MM.1S (cell line): ENCODE results near the gene PATJ.

Experiments used
- DNase-seq: peaks from one replicate; pipeline ENCODE4 v3.0.0-alpha.2; 2015
- H2AFZ ChIP-seq: fragments of 300-600 bp; sonication (generic); 2 replicates; pipeline ENCODE4 v1.6.0; 2016; ENCODE audit warnings: antibody characterized with exemption, low read length
- H3F3A ChIP-seq: fragments of 300-600 bp; sonication (generic); 2 replicates; pipeline ENCODE4 v1.6.1; 2016; ENCODE audit warnings: mild to moderate bottlenecking, antibody characterized with exemption, low read length, moderate library complexity, mixed read lengths; ENCODE audit not compliant: insufficient read depth
- H3K27ac ChIP-seq: fragments of 300-600 bp; sonication (generic); 2 replicates; pipeline ENCODE4 v1.5.1; 2016; ENCODE audit warnings: mild to moderate bottlenecking, low read length
- H3K27me3 ChIP-seq: fragments of 300-600 bp; sonication (generic); replicated peaks from 2 replicates; pipeline ENCODE4 v1.6.0; 2016; ENCODE audit warnings: low read length; ENCODE audit not compliant: insufficient read depth
- H3K36me3 ChIP-seq: fragments of 300-600 bp; sonication (generic); replicated peaks from 2 replicates; pipeline ENCODE4 v1.6.1; 2016; ENCODE audit warnings: mild to moderate bottlenecking, low read length, mixed read lengths; ENCODE audit not compliant: insufficient read depth
- H3K4me1 ChIP-seq: fragments of 300-600 bp; sonication (generic); 2 replicates; pipeline ENCODE4 v1.6.1; 2016; ENCODE audit warnings: low read length, mixed read lengths
- H3K4me2 ChIP-seq: fragments of 300-600 bp; sonication (generic); 2 replicates; pipeline ENCODE4 v1.6.0; 2016; ENCODE audit warnings: low read depth, low read length
- H3K4me3 ChIP-seq: fragments of 300-600 bp; sonication (generic); 2 replicates; pipeline ENCODE4 v1.5.1; 2016; ENCODE audit warnings: low read length, mixed read lengths
- H3K79me2 ChIP-seq: fragments of 300-600 bp; sonication (generic); 2 replicates; pipeline ENCODE4 v1.6.1; 2016; ENCODE audit warnings: mixed run types, low read length, mixed read lengths
- H3K9ac ChIP-seq: fragments of 300-600 bp; sonication (generic); 2 replicates; pipeline ENCODE4 v1.6.1; 2016; ENCODE audit warnings: low read length, mixed read lengths
- H3K9me2 ChIP-seq: fragments of 300-600 bp; sonication (generic); replicated peaks from 2 replicates; pipeline ENCODE4 v1.6.1; 2016; ENCODE audit warnings: mild to moderate bottlenecking, low read length, mixed read lengths; ENCODE audit not compliant: insufficient read depth
- H3K9me3 ChIP-seq: fragments of 300-600 bp; sonication (generic); replicated peaks from 2 replicates; pipeline ENCODE4 v1.6.1; 2016; ENCODE audit warnings: mild to moderate bottlenecking, low read length, mixed read lengths; ENCODE audit not compliant: insufficient read depth
- H4K20me1 ChIP-seq: fragments of 300-600 bp; sonication (generic); 2 replicates; pipeline ENCODE4 v1.6.1; 2016; ENCODE audit warnings: mild to moderate bottlenecking, low read length, moderate library complexity, mixed read lengths; ENCODE audit not compliant: insufficient read depth
- EZH2 ChIP-seq: fragments of 300-600 bp; sonication (generic); optimal IDR thresholded peaks from 2 replicates; pipeline ENCODE3; 2017; ENCODE audit warnings: low read depth, mild to moderate bottlenecking, antibody characterized with exemption, low read length, mixed read lengths
- EZH2phosphoT487 ChIP-seq: fragments of 300-600 bp; sonication (generic); IDR thresholded peaks from 2 replicates; pipeline ENCODE4 v1.6.1; 2018; ENCODE audit warnings: antibody characterized with exemption, low read length
- TF ChIP-seq, protein P1 (sequence below): fragments of 300-600 bp; sonication (generic); IDR thresholded peaks from 2 replicates; pipeline ENCODE4 v1.5.1; 2016; ENCODE audit warnings: antibody characterized with exemption, low read length, mixed read lengths

Gene PATJ

DNA sequence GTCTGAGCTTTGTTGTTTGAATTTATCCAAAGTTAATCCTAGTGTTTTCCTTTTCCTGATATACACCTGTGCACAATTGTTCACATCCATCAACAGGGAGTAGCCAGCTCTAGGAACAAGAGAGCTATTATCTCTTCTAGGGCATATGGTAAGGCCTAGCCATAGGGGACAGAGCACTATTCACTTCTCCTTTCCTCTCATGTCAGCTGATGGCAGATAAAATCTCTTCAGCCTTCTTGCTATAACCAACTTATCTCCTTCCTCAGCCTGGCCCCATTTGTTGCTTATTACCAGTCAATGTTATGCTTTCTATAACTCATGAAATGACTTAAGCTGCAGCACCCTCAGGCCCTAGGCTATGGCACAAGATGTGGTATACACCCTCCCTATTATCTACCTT, 38.9 kb downstream of the PATJ start:
- H3K4me1 ChIP-seq, result no peaks in the 10 kb centered on the region
- H3K27me3 ChIP-seq, result no peaks in the 10 kb centered on the region
- H2AFZ ChIP-seq, result no peak overlapping the region

DNA sequence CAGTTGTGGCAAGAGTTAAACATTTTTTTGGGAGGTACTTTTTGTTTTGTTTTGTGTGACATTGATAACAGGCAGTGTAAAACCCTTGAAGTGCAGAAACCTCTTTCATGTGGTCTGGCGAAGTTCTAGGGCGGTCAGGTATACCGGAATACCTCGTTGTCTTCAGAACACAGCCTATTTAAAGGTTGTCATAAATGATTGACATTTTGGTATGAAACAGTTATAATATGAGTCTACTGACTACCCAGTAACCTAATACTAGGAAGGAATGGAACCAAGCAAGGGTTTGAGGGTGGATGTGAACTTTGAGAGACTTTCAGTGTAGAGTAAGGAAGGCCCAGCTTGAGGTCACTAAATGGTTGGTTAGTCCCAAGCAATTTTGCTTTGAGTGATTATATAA, 40.5 kb downstream of the PATJ start:
- no peaks in the 10 kb centered on the region for H3K9me3 ChIP-seq

More for the DNA sequence above, 38.9 kb downstream of the PATJ start:
- Histone ChIP-seq H3K27ac (no peak overlapping the region), H3K36me3 (no peaks in the 10 kb centered on the region), H4K20me1 (no peaks in the 10 kb centered on the region), H3K9me3 (no peaks in the 10 kb centered on the region), H3K79me2 (no peaks in the 10 kb centered on the region), H3K9ac (no peak overlapping the region), H3F3A (no peaks in the 10 kb centered on the region), H3K4me2 (no peak overlapping the region), H3K9me2 (no peaks in the 10 kb centered on the region), H3K4me3 (no peak overlapping the region)
- TF ChIP-seq EZH2 (no peak), EZH2phosphoT487 (no peak)
- TF ChIP-seq, protein P1, sequence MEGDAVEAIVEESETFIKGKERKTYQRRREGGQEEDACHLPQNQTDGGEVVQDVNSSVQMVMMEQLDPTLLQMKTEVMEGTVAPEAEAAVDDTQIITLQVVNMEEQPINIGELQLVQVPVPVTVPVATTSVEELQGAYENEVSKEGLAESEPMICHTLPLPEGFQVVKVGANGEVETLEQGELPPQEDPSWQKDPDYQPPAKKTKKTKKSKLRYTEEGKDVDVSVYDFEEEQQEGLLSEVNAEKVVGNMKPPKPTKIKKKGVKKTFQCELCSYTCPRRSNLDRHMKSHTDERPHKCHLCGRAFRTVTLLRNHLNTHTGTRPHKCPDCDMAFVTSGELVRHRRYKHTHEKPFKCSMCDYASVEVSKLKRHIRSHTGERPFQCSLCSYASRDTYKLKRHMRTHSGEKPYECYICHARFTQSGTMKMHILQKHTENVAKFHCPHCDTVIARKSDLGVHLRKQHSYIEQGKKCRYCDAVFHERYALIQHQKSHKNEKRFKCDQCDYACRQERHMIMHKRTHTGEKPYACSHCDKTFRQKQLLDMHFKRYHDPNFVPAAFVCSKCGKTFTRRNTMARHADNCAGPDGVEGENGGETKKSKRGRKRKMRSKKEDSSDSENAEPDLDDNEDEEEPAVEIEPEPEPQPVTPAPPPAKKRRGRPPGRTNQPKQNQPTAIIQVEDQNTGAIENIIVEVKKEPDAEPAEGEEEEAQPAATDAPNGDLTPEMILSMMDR, result no peak
- no peak for DNase-seq

DNA sequence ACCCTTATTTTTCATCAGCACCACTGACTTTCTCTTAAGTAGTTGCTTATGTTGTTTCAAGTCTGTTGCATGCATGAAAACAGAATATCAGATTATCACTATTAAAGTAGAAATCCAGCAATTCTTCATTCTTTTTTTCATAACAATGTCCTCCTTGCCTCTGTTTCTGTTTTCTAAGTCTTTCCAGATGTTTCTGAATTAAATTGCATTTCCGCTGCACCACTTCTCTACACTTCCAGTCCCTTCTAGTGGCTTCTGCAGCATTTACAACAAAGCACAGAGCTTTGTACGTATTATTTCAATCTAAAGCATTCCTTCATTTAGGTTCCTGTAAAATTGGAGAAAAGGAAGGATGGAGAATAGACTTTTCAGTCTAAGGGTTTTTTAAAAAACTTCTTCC, 42.4 kb downstream of the PATJ start:
- no peak for DNase-seq
- Histone ChIP-seq H3F3A (no peaks in the 10 kb centered on the region), H3K9ac (no peak overlapping the region), H3K4me2 (no peak overlapping the region), H3K4me1 (no peaks in the 10 kb centered on the region), H3K27ac (no peak overlapping the region), H4K20me1 (no peaks in the 10 kb centered on the region), H3K79me2 (no peaks in the 10 kb centered on the region), H2AFZ (no peak overlapping the region), H3K9me3 (no peaks in the 10 kb centered on the region), H3K9me2 (no peaks in the 10 kb centered on the region), H3K27me3 (no peaks in the 10 kb centered on the region), H3K4me3 (no peak overlapping the region), H3K36me3 (no peaks in the 10 kb centered on the region)
- no peak for TF ChIP-seq EZH2phosphoT487
- TF ChIP-seq EZH2, result no peak
- TF ChIP-seq, protein P1, result no peak

More for the DNA sequence above, 40.5 kb downstream of the PATJ start:
- Histone ChIP-seq H3K9me2 (no peaks in the 10 kb centered on the region), H3K79me2 (no peaks in the 10 kb centered on the region), H4K20me1 (no peaks in the 10 kb centered on the region), H3K9ac (no peak overlapping the region), H3K4me2 (no peak overlapping the region), H3K4me1 (no peaks in the 10 kb centered on the region), H2AFZ (no peak overlapping the region), H3F3A (no peaks in the 10 kb centered on the region), H3K36me3 (no peaks in the 10 kb centered on the region), H3K27me3 (no peaks in the 10 kb centered on the region), H3K27ac (no peak overlapping the region), H3K4me3 (no peak overlapping the region)
- TF ChIP-seq EZH2 (no peak), EZH2phosphoT487 (no peak)
- TF ChIP-seq, protein P1, result no peak
- peak; percentile 64 for DNase-seq
